ENCODE results near the gene RTP3. TPM values are rescaled to one million over a fixed set of nuclear protein-coding genes. Genes with fewer than 3 reads are reported as not detected.

Gene RTP3
- total and polyA plus RNA-seq, 2 experiments from 2014 or later, result not detected

GRCh38 chr3:46454209-46454595 lies 43.6 kb upstream of the RTP3 start:
- no peak for TF ChIP-seq EZH2 (IDR thresholded peaks at IDR 0.05; ENCODE audit: insufficient read depth, poor library complexity, severe bottlenecking)
- TF ChIP-seq EZH2phosphoT487 (IDR thresholded peaks at IDR 0.05; ENCODE audit: insufficient read depth, low read depth), result no peak
- in situ Hi-C loops (cut with MboI), result no loop called here

GRCh38 chr3:46454606-46455005 lies 43.2 kb upstream of the RTP3 start:
- no peak for DNase-seq
- Histone ChIP-seq H3K4me3 (no peak overlapping the region), H3K36me3 (ENCODE audit: low read depth) (no peaks in the 10 kb centered on the region), H3K4me2 (ENCODE audit: unreplicated experiment) (no peak overlapping the region), H3K79me2 (ENCODE audit: insufficient read depth) (no peaks in the 10 kb centered on the region), H3K9me3 (ENCODE audit: low read depth) (no peaks in the 10 kb centered on the region), H2AFZ (no peak overlapping the region), H3F3A (ENCODE audit: insufficient read depth) (no peaks in the 10 kb centered on the region), H3K9me2 (ENCODE audit: insufficient read depth) (no peaks in the 10 kb centered on the region), H3K27me3 (replicated peaks; ENCODE audit: insufficient read depth) (peaks cover 70% of the 10 kb centered on the region), H3K4me1 (ENCODE audit: insufficient read depth) (no peaks in the 10 kb centered on the region), H3K9ac (no peak overlapping the region), H3K27ac (no peak overlapping the region), H4K20me1 (ENCODE audit: insufficient read depth) (no peaks in the 10 kb centered on the region)
- 72 to 76% methylated on average over 7 of the region's 7 CpGs for WGBS, 2 experiments (ENCODE audit: low coverage in 1 of 2, low lambda C conversion rate in 2 of 2, missing lambda C conversion rate in 2 of 2)
- in situ Hi-C loops (cut with MboI), result no loop called here
- TF ChIP-seq EZH2 (IDR thresholded peaks at IDR 0.05; ENCODE audit: insufficient read depth, poor library complexity, severe bottlenecking) (no peak), EZH2phosphoT487 (IDR thresholded peaks at IDR 0.05; ENCODE audit: insufficient read depth, low read depth) (no peak)

More at GRCh38 chr3:46454209-46454595, 43.6 kb upstream of the RTP3 start:
- no peaks in the 10 kb centered on the region for H3K9me3 ChIP-seq (ENCODE audit: low read depth)
- H3K4me3 ChIP-seq, result no peak overlapping the region
- no peaks in the 10 kb centered on the region for H3F3A ChIP-seq (ENCODE audit: insufficient read depth)
- no peaks in the 10 kb centered on the region for H3K36me3 ChIP-seq (ENCODE audit: low read depth)
- H3K79me2 ChIP-seq (ENCODE audit: insufficient read depth), result no peaks in the 10 kb centered on the region
- H4K20me1 ChIP-seq (ENCODE audit: insufficient read depth), result no peaks in the 10 kb centered on the region
- H3K27me3 ChIP-seq (replicated peaks; ENCODE audit: insufficient read depth), result peaks cover 67% of the 10 kb centered on the region
- H3K4me1 ChIP-seq (ENCODE audit: insufficient read depth), result no peaks in the 10 kb centered on the region
- no peak overlapping the region for H3K9ac ChIP-seq
- no peak overlapping the region for H3K4me2 ChIP-seq (ENCODE audit: unreplicated experiment)
- no peak overlapping the region for H2AFZ ChIP-seq
- H3K27ac ChIP-seq, result no peak overlapping the region
- no peaks in the 10 kb centered on the region for H3K9me2 ChIP-seq (ENCODE audit: insufficient read depth)
- DNase-seq, result no peak
- 25 to 33% methylated on average over 3 of the region's 3 CpGs for WGBS, 2 experiments (ENCODE audit: low coverage in 1 of 2, low lambda C conversion rate in 2 of 2, missing lambda C conversion rate in 2 of 2)

- Histone ChIP-seq H3K9ac (no peak overlapping the region), H3K9me2 (ENCODE audit: insufficient read depth) (no peaks in the 10 kb centered on the region), H2AFZ (no peak overlapping the region), H4K20me1 (ENCODE audit: insufficient read depth) (no peaks in the 10 kb centered on the region), H3F3A (ENCODE audit: insufficient read depth) (no peaks in the 10 kb centered on the region), H3K79me2 (ENCODE audit: insufficient read depth) (no peaks in the 10 kb centered on the region), H3K4me2 (ENCODE audit: unreplicated experiment) (no peak overlapping the region), H3K27me3 (replicated peaks; ENCODE audit: insufficient read depth) (peaks cover 73% of the 10 kb centered on the region), H3K9me3 (ENCODE audit: low read depth) (no peaks in the 10 kb centered on the region), H3K4me1 (ENCODE audit: insufficient read depth) (no peaks in the 10 kb centered on the region), H3K27ac (no peak overlapping the region), H3K4me3 (no peak overlapping the region), H3K36me3 (ENCODE audit: low read depth) (no peaks in the 10 kb centered on the region)
- in situ Hi-C loops (cut with MboI), result no loop called here
- 62 to 63% methylated on average over 21 of the region's 21 CpGs for WGBS, 2 experiments (ENCODE audit: low coverage in 1 of 2, low lambda C conversion rate in 2 of 2, missing lambda C conversion rate in 2 of 2)
- DNase-seq, result no peak
- TF ChIP-seq EZH2phosphoT487 (IDR thresholded peaks at IDR 0.05; ENCODE audit: insufficient read depth, low read depth), result no peak
- TF ChIP-seq EZH2 (IDR thresholded peaks at IDR 0.05; ENCODE audit: insufficient read depth, poor library complexity, severe bottlenecking), result no peak
Observed at GRCh38 chr3:46455231-46456115, 42.3 kb upstream of the RTP3 start.

GRCh38 chr3:46456118-46456517 lies 41.7 kb upstream of the RTP3 start:
- Histone ChIP-seq H3K9me3 (ENCODE audit: low read depth) (no peaks in the 10 kb centered on the region), H3K9me2 (ENCODE audit: insufficient read depth) (no peaks in the 10 kb centered on the region), H3K79me2 (ENCODE audit: insufficient read depth) (no peaks in the 10 kb centered on the region), H3K36me3 (ENCODE audit: low read depth) (no peaks in the 10 kb centered on the region), H2AFZ (no peak overlapping the region), H3K4me3 (no peak overlapping the region), H3K4me1 (ENCODE audit: insufficient read depth) (no peaks in the 10 kb centered on the region), H3F3A (ENCODE audit: insufficient read depth) (no peaks in the 10 kb centered on the region), H3K27ac (no peak overlapping the region), H3K4me2 (ENCODE audit: unreplicated experiment) (no peak overlapping the region), H4K20me1 (ENCODE audit: insufficient read depth) (no peaks in the 10 kb centered on the region), H3K27me3 (replicated peaks; ENCODE audit: insufficient read depth) (peaks cover 73% of the 10 kb centered on the region), H3K9ac (no peak overlapping the region)
- 81 to 85% methylated on average over 14 of the region's 14 CpGs for WGBS, 2 experiments (ENCODE audit: low coverage in 1 of 2, low lambda C conversion rate in 2 of 2, missing lambda C conversion rate in 2 of 2)
- no peak for TF ChIP-seq EZH2 (IDR thresholded peaks at IDR 0.05; ENCODE audit: insufficient read depth, poor library complexity, severe bottlenecking)
- no peak for TF ChIP-seq EZH2phosphoT487 (IDR thresholded peaks at IDR 0.05; ENCODE audit: insufficient read depth, low read depth)
- in situ Hi-C loops (cut with MboI), result no loop called here
- no peak for DNase-seq

All from GM23248 (cell line).